ENCODE results near the gene FOLR2.

FOLR2 gene

GRCh38 chr11:72230764-72231365 lies 14.3 kb downstream of the FOLR2 start:
- no peak for DNase-seq

- DNase-seq: no peak
Observed at GRCh38 chr11:72231396-72232259, 15.0 kb downstream of the FOLR2 start.

- no peak for DNase-seq
Observed at GRCh38 chr11:72232260-72233055, 15.9 kb downstream of the FOLR2 start.

- no peak for DNase-seq
Observed at GRCh38 chr11:72233056-72233772, 16.6 kb downstream of the FOLR2 start.

GRCh38 chr11:72233773-72234513 lies 17.3 kb downstream of the FOLR2 start:
- no peak for DNase-seq

- DNase-seq: no peak
Observed at GRCh38 chr11:72234514-72234830, 17.9 kb downstream of the FOLR2 start.

GRCh38 chr11:72234920-72235319 lies 18.3 kb downstream of the FOLR2 start:
- no peak for DNase-seq

GRCh38 chr11:72235351-72236057 lies 18.9 kb downstream of the FOLR2 start:
- DNase-seq: no peak

- no peak for DNase-seq
Observed at GRCh38 chr11:72236083-72236697, 19.6 kb downstream of the FOLR2 start.

- DNase-seq: no peak
Observed at GRCh38 chr11:72236774-72237111, 20.1 kb downstream of the FOLR2 start.

- DNase-seq: no peak
Observed at GRCh38 chr11:72237112-72237931, 20.7 kb downstream of the FOLR2 start.

GRCh38 chr11:72238040-72238450 lies 21.5 kb downstream of the FOLR2 start:
- DNase-seq: peak; percentile 61

GRCh38 chr11:72238492-72239312 lies 22.1 kb downstream of the FOLR2 start:
- no peak for DNase-seq

GRCh38 chr11:72239313-72239848 lies 22.8 kb downstream of the FOLR2 start:
- peak; percentile 26 for DNase-seq

GRCh38 chr11:72239849-72240460 lies 23.4 kb downstream of the FOLR2 start:
- peak; percentile 42 for DNase-seq

- no peak for DNase-seq
Observed at GRCh38 chr11:72240461-72241290, 24.1 kb downstream of the FOLR2 start.

GRCh38 chr11:72241291-72241781 lies 24.7 kb downstream of the FOLR2 start:
- DNase-seq: no peak

- DNase-seq: no peak
Observed at GRCh38 chr11:72242141-72242540, 25.5 kb downstream of the FOLR2 start.
